GM13976 (cell line): ENCODE data around the gene LMX1A.
A peak's percentile ranks its signal among the peaks of the same experiment; 100 is the strongest.

ENCODE experiments used
- DNase-seq: peaks from one replicate; pipeline ENCODE4 v3.0.0; 2012; ENCODE audit warnings: low spot score
- CTCF ChIP-seq: IDR thresholded peaks from 2 replicates; pipeline ENCODE4 v1.5.1; 2012; ENCODE audit warnings: borderline replicate concordance, mild to moderate bottlenecking; ENCODE audit not compliant: insufficient read depth; ENCODE audit errors: extremely low read depth, missing control alignments, control extremely low read depth
- in situ Hi-C: fragments of 300-500 bp; cut with MboI; formaldehyde crosslinking; loops from one replicate; pipeline ENCODE4 v1.12.0; 2022; ENCODE audit warnings: low sequenced_read_pairs, mixed read lengths, inconsistent platforms; ENCODE audit not compliant: unreplicated experiment

Gene LMX1A

GRCh38 chr1:165259236-165259635 is 97.3 kb downstream of the LMX1A start:
- no peak for TF ChIP-seq CTCF
- DNase-seq = no peak
- in situ Hi-C loops = no loop called here

GRCh38 chr1:165257969-165258459 is 98.5 kb downstream of the LMX1A start:
- in situ Hi-C loops = no loop called here
- TF ChIP-seq CTCF = peak; percentile 61
- DNase-seq = peak; percentile 57

- in situ Hi-C loops = no loop called here
- no peak for TF ChIP-seq CTCF
These were observed 101.5 kb downstream of the LMX1A start for GRCh38 chr1:165254896-165255625.

GRCh38 chr1:165254376-165254775 is 102.1 kb downstream of the LMX1A start:
- no peak for DNase-seq
- TF ChIP-seq CTCF = no peak
- in situ Hi-C loops = no loop called here

More at GRCh38 chr1:165254896-165255625, 101.5 kb downstream of the LMX1A start:
- no peak for DNase-seq

- no peak for DNase-seq
- TF ChIP-seq CTCF = no peak
- in situ Hi-C loops = no loop called here
These were observed 102.7 kb downstream of the LMX1A start for GRCh38 chr1:165253818-165254254.

GRCh38 chr1:165248969-165249571 is 107.4 kb downstream of the LMX1A start:
- no peak for DNase-seq
- in situ Hi-C loops = no loop called here
- no peak for TF ChIP-seq CTCF

- in situ Hi-C loops = no loop called here
- no peak for DNase-seq
- TF ChIP-seq CTCF = no peak
These were observed 114.6 kb downstream of the LMX1A start for GRCh38 chr1:165241952-165242351.
